HUES6 (cell line): ENCODE measurements around the gene SSH2.
"Not testable (repeated sequence)": the region's sequence is repeated elsewhere in the genome, so short reads cannot be mapped to it uniquely, and the experiment has no call there.

ENCODE experiments used
- H3K27ac ChIP-seq: 2 replicates; pipeline ENCODE4 v1.7.0; 2013; ENCODE audit warnings: low read depth, mild to moderate bottlenecking, low read length, inconsistent platforms
- H3K27me3 ChIP-seq: 2 replicates; pipeline ENCODE4 v1.6.1; 2013; ENCODE audit warnings: low read length; ENCODE audit not compliant: control insufficient read depth, insufficient read depth
- H3K36me3 ChIP-seq: 2 replicates; pipeline ENCODE4 v1.6.1; 2013; ENCODE audit warnings: low read length; ENCODE audit not compliant: control insufficient read depth, insufficient read depth
- H3K4me1 ChIP-seq: 2 replicates; pipeline ENCODE4 v1.6.1; 2013; ENCODE audit warnings: low read length; ENCODE audit not compliant: control insufficient read depth, insufficient read depth
- H3K4me3 ChIP-seq: 2 replicates; pipeline ENCODE4 v1.5.1; 2013; ENCODE audit warnings: low read depth, low read length
- H3K9ac ChIP-seq: one replicate; pipeline ENCODE4 v1.6.1; 2013; ENCODE audit warnings: mild to moderate bottlenecking, low read length
- H3K9me3 ChIP-seq: 2 replicates; pipeline ENCODE4 v1.6.1; 2013; ENCODE audit warnings: low read depth, low read length; ENCODE audit not compliant: control insufficient read depth, insufficient read depth

SSH2 gene

GRCh38 chr17:29732613-29733012 is 197.4 kb downstream of the SSH2 start:
- peaks cover 7% of the 10 kb centered on the region; the same call in 1 of the 2 replicates for H3K4me1 ChIP-seq
- H3K27me3 ChIP-seq, result no peaks in the 10 kb centered on the region
- H3K9me3 ChIP-seq, result peaks cover 6% of the 10 kb centered on the region; the same call in 1 of the 2 replicates
- H3K9ac ChIP-seq, result no peak overlapping the region
- no peaks in the 10 kb centered on the region for H3K36me3 ChIP-seq
- no peak overlapping the region for H3K4me3 ChIP-seq
- no peak overlapping the region for H3K27ac ChIP-seq

DNA sequence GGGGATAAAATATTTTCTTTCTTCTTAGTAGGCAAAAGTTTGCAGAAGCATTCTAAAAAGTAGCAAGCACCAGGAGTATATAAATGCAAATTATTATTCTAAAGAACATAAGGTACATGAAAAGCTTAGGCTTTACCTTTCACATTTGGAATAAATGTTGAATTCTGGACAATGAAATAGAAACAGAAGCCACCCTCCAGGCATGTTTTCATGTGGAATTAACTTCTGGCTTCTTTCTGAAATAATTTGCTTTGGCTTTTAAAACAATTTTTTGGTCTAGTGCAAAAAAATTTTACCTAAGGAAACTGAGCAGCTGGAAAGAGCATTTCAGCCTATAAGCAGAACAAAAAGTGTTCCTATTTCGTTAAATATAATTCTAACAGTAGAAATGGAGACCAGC is 197.8 kb downstream of the SSH2 start:
- Histone ChIP-seq H3K27ac (no peak overlapping the region), H3K4me1 (peaks cover 7% of the 10 kb centered on the region; the same call in 1 of the 2 replicates), H3K27me3 (no peaks in the 10 kb centered on the region), H3K36me3 (no peaks in the 10 kb centered on the region), H3K9me3 (peaks cover 6% of the 10 kb centered on the region; the same call in 1 of the 2 replicates), H3K4me3 (no peak overlapping the region), H3K9ac (no peak overlapping the region)

GRCh38 chr17:29731589-29731929 is 198.5 kb downstream of the SSH2 start:
- Histone ChIP-seq H3K27ac (no peak overlapping the region), H3K9me3 (peaks cover 6% of the 10 kb centered on the region; the same call in 1 of the 2 replicates), H3K9ac (no peak overlapping the region), H3K4me3 (no peak overlapping the region), H3K36me3 (no peaks in the 10 kb centered on the region), H3K27me3 (no peaks in the 10 kb centered on the region), H3K4me1 (peaks cover 13% of the 10 kb centered on the region)

DNA sequence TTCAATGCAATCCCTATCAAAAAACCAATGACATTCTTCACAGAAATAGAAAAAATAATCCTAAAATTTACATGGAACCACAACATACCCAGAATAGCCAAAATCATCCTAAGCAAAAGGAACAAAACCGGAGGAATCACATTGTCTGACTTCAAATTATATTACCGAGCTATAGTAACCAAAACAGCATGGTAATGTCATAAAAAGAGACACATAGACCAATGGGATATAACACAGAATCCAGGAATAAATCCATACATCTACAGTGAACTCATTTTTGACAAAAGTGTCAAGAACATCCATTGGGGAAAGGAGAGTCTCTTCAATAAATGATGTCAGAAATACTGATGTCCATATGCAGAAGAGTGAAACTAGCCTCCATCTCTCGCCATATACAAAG is 201.5 kb downstream of the SSH2 start:
- H3K27me3 ChIP-seq, result no peaks in the 10 kb centered on the region
- no peaks in the 10 kb centered on the region for H3K36me3 ChIP-seq
- H3K4me3 ChIP-seq, result no peak overlapping the region
- H3K9me3 ChIP-seq, result peaks cover 6% of the 10 kb centered on the region; the same call in 1 of the 2 replicates
- H3K27ac ChIP-seq, result no peak overlapping the region
- peaks cover 19% of the 10 kb centered on the region for H3K4me1 ChIP-seq
- no peak overlapping the region for H3K9ac ChIP-seq

DNA sequence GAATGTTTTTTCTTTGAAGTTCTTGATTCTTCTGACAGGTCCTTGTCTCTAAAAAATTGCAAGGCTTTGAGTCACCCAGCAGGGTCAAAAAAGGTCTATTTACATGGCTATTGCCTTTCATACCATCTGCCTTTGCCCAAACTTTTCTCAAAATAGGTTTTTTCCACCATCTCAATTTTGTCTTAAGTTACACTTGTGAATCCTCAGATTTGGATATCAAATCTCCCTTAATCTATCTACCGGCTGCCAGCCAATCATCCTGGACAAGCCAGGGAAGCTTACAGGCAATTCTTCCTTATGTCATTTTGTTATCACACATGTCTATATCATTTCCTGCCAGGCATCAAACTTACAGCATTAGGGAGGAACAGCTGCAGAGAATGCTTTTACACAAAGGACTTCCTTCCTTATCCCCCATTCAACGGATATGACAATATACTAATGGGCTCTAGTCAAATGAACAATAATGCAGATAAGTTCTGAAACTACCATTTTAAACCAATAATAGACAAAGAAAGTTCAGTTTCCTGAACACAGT is 203.2 kb downstream of the SSH2 start:
- H3K27ac ChIP-seq, result peak overlapping the region; percentile 54; the same call in 1 of the 2 replicates
- no peaks in the 10 kb centered on the region for H3K36me3 ChIP-seq
- no peak overlapping the region for H3K9ac ChIP-seq
- H3K9me3 ChIP-seq, result peaks cover 6% of the 10 kb centered on the region; the same call in 1 of the 2 replicates
- no peaks in the 10 kb centered on the region for H3K27me3 ChIP-seq
- H3K4me3 ChIP-seq, result no peak overlapping the region
- peaks cover 12% of the 10 kb centered on the region for H3K4me1 ChIP-seq

- peaks cover 18% of the 10 kb centered on the region for H3K4me1 ChIP-seq
- not testable (repeated sequence) for H3K27ac ChIP-seq, H3K36me3 ChIP-seq, H3K4me3 ChIP-seq, H3K9ac ChIP-seq, H3K27me3 ChIP-seq, H3K9me3 ChIP-seq
These were observed 204.6 kb downstream of the SSH2 start for GRCh38 chr17:29725408-29725807.

GRCh38 chr17:29723278-29724047 is 206.6 kb downstream of the SSH2 start:
- Histone ChIP-seq H3K27me3 (no peaks in the 10 kb centered on the region), H3K27ac (no peak overlapping the region), H3K36me3 (no peaks in the 10 kb centered on the region), H3K4me1 (peaks cover 23% of the 10 kb centered on the region), H3K9ac (no peak overlapping the region), H3K4me3 (no peak overlapping the region), H3K9me3 (peaks cover 3% of the 10 kb centered on the region; the same call in 1 of the 2 replicates)

- Histone ChIP-seq H3K9ac (no peak overlapping the region), H3K9me3 (no peaks in the 10 kb centered on the region), H3K36me3 (no peaks in the 10 kb centered on the region), H3K4me1 (peaks cover 30% of the 10 kb centered on the region), H3K27me3 (no peaks in the 10 kb centered on the region), H3K4me3 (no peak overlapping the region), H3K27ac (no peak overlapping the region)
These were observed 207.4 kb downstream of the SSH2 start for GRCh38 chr17:29722411-29723198.

DNA sequence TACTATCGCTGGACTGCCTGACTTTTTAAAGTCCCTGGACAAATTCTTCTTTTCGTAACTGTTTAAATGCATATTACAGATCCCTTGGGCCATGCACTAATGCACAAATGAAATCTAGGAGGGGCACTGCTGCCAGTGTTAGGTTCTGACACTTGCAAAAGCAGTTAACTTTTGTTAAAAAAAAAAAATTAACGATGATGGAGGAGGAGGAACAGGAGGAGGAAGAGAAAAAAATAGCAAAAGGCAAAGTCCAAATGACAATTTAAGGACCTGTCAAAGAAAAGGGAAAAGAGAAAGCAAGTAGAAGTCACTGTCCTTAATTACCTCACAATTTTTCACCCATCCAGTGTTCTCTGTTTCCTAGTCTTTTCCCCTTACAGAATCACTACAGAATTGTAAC is 209.5 kb downstream of the SSH2 start:
- Histone ChIP-seq H3K4me1 (peaks cover 20% of the 10 kb centered on the region), H3K27ac (no peak overlapping the region), H3K36me3 (no peaks in the 10 kb centered on the region), H3K27me3 (no peaks in the 10 kb centered on the region), H3K9me3 (no peaks in the 10 kb centered on the region), H3K9ac (no peak overlapping the region), H3K4me3 (no peak overlapping the region)

DNA sequence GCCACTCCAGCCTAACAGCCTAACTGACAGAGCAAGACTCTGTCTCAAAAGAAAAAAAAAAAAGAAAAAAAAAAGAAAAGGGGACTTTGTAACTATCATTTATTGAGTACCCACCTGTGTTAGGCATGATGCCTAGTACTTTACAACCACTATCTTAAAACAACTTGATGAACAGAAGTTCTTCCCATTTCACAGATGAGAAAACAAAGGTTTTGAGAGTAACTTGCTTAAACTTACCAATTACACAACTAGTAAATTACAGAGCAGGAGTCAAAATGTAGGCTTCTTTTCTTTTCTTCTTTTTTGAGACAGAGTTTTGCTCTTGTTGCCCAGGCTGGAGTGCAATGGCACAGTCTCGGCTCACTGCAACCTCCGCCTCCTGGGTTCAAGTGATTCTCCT is 210.6 kb downstream of the SSH2 start:
- Histone ChIP-seq H3K27ac (no peak overlapping the region), H3K4me3 (no peak overlapping the region), H3K27me3 (no peaks in the 10 kb centered on the region), H3K36me3 (no peaks in the 10 kb centered on the region), H3K9me3 (no peaks in the 10 kb centered on the region), H3K9ac (no peak overlapping the region), H3K4me1 (peaks cover 20% of the 10 kb centered on the region)

DNA sequence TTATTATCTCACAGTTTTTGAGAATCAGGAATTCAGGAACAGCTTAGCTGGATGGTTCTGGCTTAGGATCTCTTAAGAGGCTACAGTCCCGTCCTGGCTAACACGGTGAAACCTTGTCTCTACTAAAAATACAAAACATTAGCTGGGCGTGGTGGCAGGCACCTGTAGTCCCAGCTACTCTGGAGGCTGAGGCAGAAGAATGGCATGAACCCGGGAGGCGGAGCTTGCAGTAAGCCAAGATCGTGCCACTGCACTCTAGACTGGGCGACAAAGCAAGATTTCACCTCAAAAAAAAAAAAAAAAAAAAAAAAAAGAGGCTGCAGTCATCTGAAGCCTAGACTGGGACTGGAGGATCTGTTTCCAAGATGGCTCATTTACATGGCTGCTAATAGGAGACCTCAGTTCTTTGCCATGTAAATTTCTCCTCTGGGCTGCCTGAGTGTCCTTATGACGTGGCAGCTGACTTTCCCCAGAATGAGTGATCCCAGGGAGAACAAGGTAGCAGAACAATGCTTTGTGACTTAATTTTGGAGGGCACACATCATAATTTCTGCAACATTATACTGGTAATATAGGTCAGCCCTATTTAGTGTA is 211.5 kb downstream of the SSH2 start:
- no peak overlapping the region for H3K27ac ChIP-seq

More for the DNA sequence above, 211.5 kb downstream of the SSH2 start:
- Histone ChIP-seq H3K9ac (no peak overlapping the region), H3K36me3 (no peaks in the 10 kb centered on the region), H3K27me3 (no peaks in the 10 kb centered on the region), H3K4me1 (peaks cover 20% of the 10 kb centered on the region), H3K4me3 (no peak overlapping the region), H3K9me3 (no peaks in the 10 kb centered on the region)
